HepG2 (cell line): Measurements from ENCODE around the gene KIAA0930. TPM values are rescaled to one million over a fixed set of nuclear protein-coding genes. Genes with fewer than 3 reads are reported as not detected.

Source experiments
- EP300 ChIP-seq, 3 experiments: sonication (generic) in 1 of 3; formaldehyde crosslinking in 1 of 3; IDR thresholded peaks; 2 replicates each; pipeline versions ENCODE4 v1.5.1 to v1.6.1; 2011 to 2020; ENCODE audit warnings: low read depth in 2 of 3, low read length in 2 of 3, borderline replicate concordance in 1 of 3, improper control_type of control experiment in 1 of 3, mild to moderate bottlenecking in 1 of 3, missing genetic modification reagents in 1 of 3, moderate library complexity in 1 of 3
- HIVEP1 ChIP-seq: sonication (generic); formaldehyde crosslinking; IDR thresholded peaks from 2 replicates; pipeline ENCODE4 v1.4.0; 2020; ENCODE audit warnings: mild to moderate bottlenecking, missing genetic modification reagents
- JUND ChIP-seq: sonication (generic); formaldehyde crosslinking; IDR thresholded peaks from 2 replicates; pipeline ENCODE4 v1.8.0; 2022; ENCODE audit warnings: mild to moderate bottlenecking, missing genetic modification reagents
- MED1 ChIP-seq: sonication (generic); formaldehyde crosslinking; IDR thresholded peaks from 2 replicates; pipeline ENCODE4 v1.4.0; 2020; ENCODE audit warnings: missing genetic modification reagents
- MTA3 ChIP-seq: sonication (generic); formaldehyde crosslinking; IDR thresholded peaks from 2 replicates; pipeline ENCODE4 v1.4.0; 2020; ENCODE audit warnings: missing genetic modification reagents
- NFE2L2 ChIP-seq: fragments of 150-350 bp; IDR thresholded peaks from 2 replicates; pipeline ENCODE4 v1.6.1; 2014; ENCODE audit warnings: low read length
- NFYB ChIP-seq: sonication (generic); formaldehyde crosslinking; IDR thresholded peaks from 2 replicates; pipeline ENCODE4 v1.4.0; 2020; ENCODE audit warnings: missing genetic modification reagents
- NR1H2 ChIP-seq: sonication (generic); formaldehyde crosslinking; IDR thresholded peaks from 2 replicates; pipeline ENCODE4 v1.8.1; 2022; ENCODE audit warnings: low read depth, missing genetic modification reagents, borderline replicate concordance
- POLR2AphosphoS2 ChIP-seq: IDR thresholded peaks from 2 replicates; pipeline ENCODE4 v1.6.1; 2011; ENCODE audit warnings: low read depth, low read length, improper control_type of control experiment
- REXO4 ChIP-seq: sonication (generic); formaldehyde crosslinking; IDR thresholded peaks from 2 replicates; pipeline ENCODE4 v1.8.0; 2022; ENCODE audit warnings: missing genetic modification reagents, mild to moderate bottlenecking, borderline replicate concordance
- SETDB1 ChIP-seq: sonication (generic); formaldehyde crosslinking; IDR thresholded peaks from 2 replicates; pipeline ENCODE4 v1.5.1; 2020; ENCODE audit warnings: missing genetic modification reagents, mild to moderate bottlenecking, borderline replicate concordance
- XBP1 ChIP-seq: sonication (generic); formaldehyde crosslinking; IDR thresholded peaks from 2 replicates; pipeline ENCODE4 v1.5.0; 2020; ENCODE audit warnings: missing genetic modification reagents
- ZBED4 ChIP-seq: sonication (generic); formaldehyde crosslinking; IDR thresholded peaks from 2 replicates; pipeline ENCODE4 v1.4.0; 2020; ENCODE audit warnings: missing genetic modification reagents, borderline replicate concordance
- ZFP37 ChIP-seq: sonication (generic); formaldehyde crosslinking; IDR thresholded peaks from 2 replicates; pipeline ENCODE4 v1.4.0; 2020; ENCODE audit warnings: missing genetic modification reagents, borderline replicate concordance
- ZNF503 ChIP-seq: sonication (generic); formaldehyde crosslinking; IDR thresholded peaks from 2 replicates; pipeline ENCODE4 v1.4.0; 2020; ENCODE audit warnings: missing genetic modification reagents
- ZNF510 ChIP-seq: sonication (generic); formaldehyde crosslinking; IDR thresholded peaks from 2 replicates; pipeline ENCODE4 v1.4.0; 2020; ENCODE audit warnings: low read depth, mild to moderate bottlenecking, missing genetic modification reagents
- ZNF644 ChIP-seq: IDR thresholded peaks from 2 replicates; pipeline ENCODE4 v1.6.1; 2016; ENCODE audit warnings: low read depth
- ZNF672 ChIP-seq: sonication (generic); formaldehyde crosslinking; IDR thresholded peaks from 2 replicates; pipeline ENCODE4 v1.8.1; 2022; ENCODE audit warnings: missing genetic modification reagents
- ZNF747 ChIP-seq: sonication (generic); formaldehyde crosslinking; IDR thresholded peaks from 2 replicates; pipeline ENCODE4 v1.8.1; 2023; ENCODE audit warnings: missing genetic modification reagents, mild to moderate bottlenecking, borderline replicate concordance
- ZNF879 ChIP-seq: sonication (generic); formaldehyde crosslinking; IDR thresholded peaks from 2 replicates; pipeline ENCODE4 v1.8.1; 2023; ENCODE audit warnings: missing genetic modification reagents
- polyA plus RNA-seq, 8 experiments: library from polyadenylated mRNA; depleted of rRNA in 3 of 8; stranded (reverse) in 7 of 8; unstranded in 1 of 8; fragments of >200 nt; fragmentation: Illumina TruSeq in 4 of 8; extraction: Trizol in 4 of 8; gene quantifications; 2 replicates each; pipeline versions ENCODE4 v1.2.1 to v1.2.3, GENCODE V29; 2011 to 2016; ENCODE audit warnings: low read depth in 4 of 8, missing spikeins in 1 of 8, mixed read lengths in 1 of 8; ENCODE audit not compliant: insufficient read depth in 1 of 8
- total RNA-seq, 5 experiments: library from RNA; depleted of rRNA; stranded (reverse); fragments of >200 nt; fragmentation: Illumina TruSeq; extraction: Trizol; gene quantifications; 2 replicates each; pipeline ENCODE4 v1.2.3, GENCODE V29; 2016; ENCODE audit warnings: low read depth in 1 of 5

Gene KIAA0930
- total and polyA plus RNA-seq, 2 of the 13 experiments (the other 11 are each of a cell fraction or from before 2014, with no cell fraction given): 27.0 to 38.2 TPM

DNA sequence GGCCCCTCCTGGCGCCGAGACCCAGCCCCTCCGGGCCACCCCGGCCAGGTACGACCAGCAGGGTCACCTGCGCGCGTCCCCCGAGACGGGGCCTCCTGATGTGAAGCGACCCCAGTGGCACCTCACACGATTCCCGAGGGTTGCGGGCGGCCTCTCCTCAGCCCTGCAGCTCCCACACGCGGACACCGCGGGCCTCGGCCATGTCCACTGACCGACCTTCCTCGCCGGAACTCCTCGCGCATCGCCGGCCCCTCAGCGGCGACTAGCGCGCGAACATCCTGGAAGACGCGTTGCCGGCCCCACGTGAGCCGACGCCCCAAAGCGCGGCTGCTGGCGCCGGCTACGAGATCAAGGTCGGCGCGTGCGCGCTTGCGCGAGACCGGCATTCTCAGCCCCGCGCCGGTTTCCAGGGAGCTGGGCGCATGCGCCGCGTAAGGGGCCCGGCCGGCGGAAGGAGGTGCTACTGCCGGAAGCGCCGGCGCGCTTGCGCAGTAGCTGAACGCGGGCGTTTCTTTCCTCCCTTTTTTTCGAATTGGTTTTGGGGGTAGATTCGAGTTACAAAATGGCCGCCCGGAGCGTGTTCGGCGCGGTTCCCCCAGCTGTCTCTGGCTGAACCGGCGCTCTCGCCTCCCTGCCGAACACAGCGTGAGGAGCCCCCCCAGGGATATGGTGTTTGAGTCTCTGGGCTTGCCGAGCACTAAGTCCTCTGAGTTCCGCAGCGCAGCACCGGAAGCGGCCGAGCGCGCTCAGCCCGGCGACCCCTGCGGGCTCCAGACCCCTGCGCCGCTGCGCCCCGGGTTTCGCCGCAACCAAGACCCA lies 77.0 kb downstream of the KIAA0930 start, which contains the start of gene NUP50 (continued):
- TF ChIP-seq EP300 (IDR thresholded peaks at IDR 0.05; ENCODE audit: low read depth in 2 of 2, low read length in 2 of 2) (no peak), EP300 (CRISPR knock-in tag; IDR thresholded peaks at IDR 0.05; ENCODE audit: borderline replicate concordance) (peak; percentile 43; the same call in 1 of the 2 replicates), POLR2AphosphoS2 (no peak), XBP1 (no peak), NFYB (CRISPR knock-in tag) (peak; percentile 22; the same call in 1 of the 2 replicates), ZBED4 (CRISPR knock-in tag) (peak; percentile 53; the same call in 1 of the 2 replicates), ZNF503 (CRISPR knock-in tag) (peak; percentile 86; the same call in 1 of the 2 replicates), ZNF672 (0 out of 2 replicates have a peak, but pooled peaks have one; percentile 60), SETDB1 (CRISPR knock-in tag) (no peak), NR1H2 (CRISPR knock-in tag) (0 out of 2 replicates have a peak, but pooled peaks have one; percentile 67), REXO4 (CRISPR knock-in tag) (peak; percentile 64; the same call in 1 of the 2 replicates), MED1 (CRISPR knock-in tag) (peak; percentile 86), NFE2L2 (no peak), ZNF879 (peak; percentile 85; the same call in 1 of the 2 replicates), ZNF644 (CRISPR knock-in tag) (no peak), MTA3 (CRISPR knock-in tag) (no peak), ZFP37 (peak; percentile 57; the same call in 1 of the 2 replicates), JUND (CRISPR knock-in tag) (no peak), ZNF747 (peak; percentile 60; the same call in 1 of the 2 replicates), HIVEP1 (CRISPR knock-in tag) (peak; percentile 95), ZNF510 (CRISPR knock-in tag) (peak; percentile 74; the same call in 1 of the 2 replicates)
